ENCODE data around the gene FBXW4. TPM values are rescaled to one million over a fixed set of nuclear protein-coding genes. Genes with fewer than 3 reads are reported as not detected.
A peak's percentile ranks its signal among the peaks of the same experiment; 100 is the strongest.

The FBXW4 gene
- polyA plus RNA-seq, 1 of the 3 experiments (the other 2 are of a cell fraction) = 27.6 TPM

DNA sequence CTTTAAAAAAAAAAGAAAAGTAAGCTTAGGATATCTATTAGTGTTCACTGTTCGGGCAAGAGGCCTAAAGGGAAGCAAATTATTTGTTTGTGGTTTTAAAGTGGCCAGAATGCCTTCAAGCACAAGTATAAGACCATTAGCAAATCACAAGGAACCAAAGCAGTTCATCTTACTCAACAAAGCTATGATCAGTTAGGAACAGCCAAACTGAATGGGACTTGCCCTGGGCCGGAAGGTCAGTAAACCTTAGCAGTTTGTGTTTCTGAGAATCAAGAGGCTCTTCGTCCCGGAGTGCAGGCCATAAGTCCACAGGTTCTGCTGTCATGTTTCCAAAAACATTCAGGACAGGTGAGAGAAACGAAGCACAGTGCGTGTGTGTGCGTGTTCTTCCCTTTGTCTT, 4.5 kb downstream of the FBXW4 start:
- H3F3A ChIP-seq (replicated peaks; ENCODE audit: insufficient read depth) = peaks cover 7% of the 10 kb centered on the region
- no peak overlapping the region for H2AFZ ChIP-seq (ENCODE audit: low read depth)
- no peak for TF ChIP-seq POLR2AphosphoS5 (IDR thresholded peaks at IDR 0.05; ENCODE audit: low read depth, low read length)
- TF ChIP-seq, protein P1, sequence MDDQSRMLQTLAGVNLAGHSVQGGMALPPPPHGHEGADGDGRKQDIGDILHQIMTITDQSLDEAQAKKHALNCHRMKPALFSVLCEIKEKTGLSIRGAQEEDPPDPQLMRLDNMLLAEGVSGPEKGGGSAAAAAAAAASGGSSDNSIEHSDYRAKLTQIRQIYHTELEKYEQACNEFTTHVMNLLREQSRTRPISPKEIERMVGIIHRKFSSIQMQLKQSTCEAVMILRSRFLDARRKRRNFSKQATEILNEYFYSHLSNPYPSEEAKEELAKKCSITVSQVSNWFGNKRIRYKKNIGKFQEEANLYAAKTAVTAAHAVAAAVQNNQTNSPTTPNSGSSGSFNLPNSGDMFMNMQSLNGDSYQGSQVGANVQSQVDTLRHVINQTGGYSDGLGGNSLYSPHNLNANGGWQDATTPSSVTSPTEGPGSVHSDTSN (IDR thresholded peaks at IDR 0.05) = no peak
- no peak for TF ChIP-seq SIN3A (IDR thresholded peaks at IDR 0.05; ENCODE audit: borderline replicate concordance, low read depth, low read length)
- TF ChIP-seq USF2 (IDR thresholded peaks at IDR 0.05; ENCODE audit: borderline replicate concordance, low read depth, low read length) = no peak
- TF ChIP-seq GABPA (IDR thresholded peaks at IDR 0.05; ENCODE audit: low read depth) = no peak
- no peak for TF ChIP-seq REST (IDR thresholded peaks at IDR 0.05; ENCODE audit: low read depth, low read length)
- TF ChIP-seq EP300 (IDR thresholded peaks at IDR 0.05; ENCODE audit: borderline replicate concordance in 1 of 2, low read depth in 1 of 2, low read length in 1 of 2) = no peak
- TF ChIP-seq RAD21 (IDR thresholded peaks at IDR 0.05; ENCODE audit: low read length) = no peak
- no peak for TF ChIP-seq FOSL2 (IDR thresholded peaks at IDR 0.05; ENCODE audit: borderline replicate concordance, low read depth)
- TF ChIP-seq TCF12 (IDR thresholded peaks at IDR 0.05) = no peak
- no peak overlapping the region for H3K4me3 ChIP-seq (ENCODE audit: low read depth in 2 of 2, low read length in 1 of 2)
- no peak overlapping the region for H3K9ac ChIP-seq
- H3K27ac ChIP-seq (ENCODE audit: low read depth in 2 of 2, low read length in 1 of 2) = no peak overlapping the region
- peaks cover 14 to 22% of the 10 kb centered on the region in 2 experiments for H3K4me1 ChIP-seq (ENCODE audit: control insufficient read depth in 1 of 2, insufficient read depth in 2 of 2, low read depth in 1 of 2, low read length in 1 of 2)
- no peak overlapping the region for H3K4me2 ChIP-seq
- no peaks in the 10 kb centered on the region for H3K27me3 ChIP-seq (ENCODE audit: insufficient read depth)
- no peak for DNase-seq
- H4K20me1 ChIP-seq (ENCODE audit: insufficient read depth) = peaks cover 15% of the 10 kb centered on the region
- ChIA-PET POLR2A (no interaction called here), CTCF (interaction anchor here (1.5 to 3.0 kb wide), 2 partner anchors 10 to 88 kb away, joined by 4 to 11 read pairs; no protein-coding TSS in a partner anchor)
- peaks cover 69% of the 10 kb centered on the region for H3K79me2 ChIP-seq (ENCODE audit: insufficient read depth)
- peaks cover 0 to 3% of the 10 kb centered on the region in 2 experiments for H3K36me3 ChIP-seq (replicated peaks in 1 of 2; ENCODE audit: control insufficient read depth in 1 of 2, insufficient read depth in 2 of 2, low read length in 1 of 2)
- no peaks in the 10 kb centered on the region for H3K9me3 ChIP-seq
- H3K9me2 ChIP-seq = no peaks in the 10 kb centered on the region
- WGBS (ENCODE audit: low lambda C conversion rate) = 94% methylated on average over 5 of the region's 7 CpGs

DNA sequence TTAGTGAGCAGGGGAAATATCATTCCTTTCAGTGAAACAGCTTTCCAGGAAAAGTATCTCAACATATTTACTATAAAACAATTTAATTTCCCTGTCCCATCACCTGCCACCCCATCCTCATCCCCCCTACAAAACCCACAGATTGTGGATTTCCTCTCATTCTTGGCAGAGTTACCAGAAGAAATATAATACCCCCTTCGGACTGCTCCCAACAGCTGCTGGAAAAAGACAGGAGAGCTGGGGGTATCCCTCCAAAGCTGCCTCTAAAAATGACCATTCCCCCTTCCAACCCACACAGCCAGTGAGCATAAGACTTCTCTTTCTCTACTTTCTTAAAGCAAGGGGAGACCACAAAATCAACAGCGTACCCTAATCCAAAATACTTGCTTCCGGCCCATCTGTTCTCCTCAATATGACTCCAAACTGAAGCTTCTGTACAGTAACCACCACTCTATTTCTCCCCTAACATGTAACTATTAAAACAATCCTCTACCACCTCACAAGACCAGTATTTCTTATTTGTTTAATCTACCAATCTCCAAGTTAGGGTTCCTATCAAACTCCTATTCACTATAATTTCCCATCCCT, 7.8 kb downstream of the FBXW4 start:
- no peaks in the 10 kb centered on the region for H3K9me2 ChIP-seq
- H4K20me1 ChIP-seq (ENCODE audit: insufficient read depth) = peaks cover 15% of the 10 kb centered on the region
- no peak overlapping the region for H3K4me2 ChIP-seq
- 86% methylated on average over 3 of the region's 3 CpGs for WGBS (ENCODE audit: low lambda C conversion rate)
- H3K27ac ChIP-seq (ENCODE audit: low read depth in 2 of 2, low read length in 1 of 2) = peak overlapping the region in 1 of 2 experiments; percentile 29; a peak in 2 of 4 replicates
- H3K9me3 ChIP-seq = no peaks in the 10 kb centered on the region
- TF ChIP-seq SMC3 (IDR thresholded peaks at IDR 0.05; ENCODE audit: low read depth, low read length) = no peak
- peak; percentile 32; the same call in 1 of the 2 replicates for TF ChIP-seq TCF12 (IDR thresholded peaks at IDR 0.05)
- peak; percentile 23; the same call in 1 of the 2 replicates for TF ChIP-seq NFIC (IDR thresholded peaks at IDR 0.05; ENCODE audit: borderline replicate concordance)
- TF ChIP-seq FOXM1 (IDR thresholded peaks at IDR 0.05; ENCODE audit: low read depth) = no peak
- TF ChIP-seq TEAD4 (IDR thresholded peaks at IDR 0.05; ENCODE audit: borderline replicate concordance, insufficient read depth) = no peak
- H3F3A ChIP-seq (replicated peaks; ENCODE audit: insufficient read depth) = no peaks in the 10 kb centered on the region
- no peak overlapping the region for H3K9ac ChIP-seq
- peaks cover 0 to 12% of the 10 kb centered on the region in 2 experiments; a peak in 2 of 4 replicates for H3K4me1 ChIP-seq (ENCODE audit: control insufficient read depth in 1 of 2, insufficient read depth in 2 of 2, low read depth in 1 of 2, low read length in 1 of 2)
- no peak overlapping the region for H3K4me3 ChIP-seq (ENCODE audit: low read depth in 2 of 2, low read length in 1 of 2)
- H3K36me3 ChIP-seq (replicated peaks in 1 of 2; ENCODE audit: control insufficient read depth in 1 of 2, insufficient read depth in 2 of 2, low read length in 1 of 2) = peaks cover 0 to 3% of the 10 kb centered on the region in 2 experiments
- no peak for DNase-seq
- ChIA-PET POLR2A (no interaction called here), CTCF (no interaction called here)
- no peaks in the 10 kb centered on the region for H3K27me3 ChIP-seq (ENCODE audit: insufficient read depth)
- H2AFZ ChIP-seq (ENCODE audit: low read depth) = no peak overlapping the region
- H3K79me2 ChIP-seq (ENCODE audit: insufficient read depth) = peaks cover 76% of the 10 kb centered on the region
